ENCODE results near the gene ROBO2.

DNA sequence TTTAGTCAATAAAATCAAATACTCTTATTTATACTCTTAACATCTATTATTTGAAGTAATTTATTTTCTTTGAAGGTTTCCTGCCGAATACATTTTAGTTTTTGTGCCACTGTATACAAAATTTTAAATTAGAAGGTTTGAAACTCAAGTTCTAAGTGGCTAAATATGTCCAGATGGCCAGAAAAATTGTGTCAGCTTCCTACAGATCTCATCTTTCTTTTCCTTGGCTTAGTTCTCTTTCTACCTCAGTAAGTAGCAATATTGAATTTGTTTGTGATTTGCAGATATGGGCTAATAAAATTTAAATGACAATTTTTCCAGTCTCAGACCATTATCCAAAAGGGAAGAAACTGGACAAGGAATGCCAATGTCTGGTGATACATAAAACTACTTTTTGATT is 452.1 kb downstream of the ROBO2 start:
- TF ChIP-seq POLR2A (IDR thresholded peaks at IDR 0.05; ENCODE audit: low read length) = no peak
- TF ChIP-seq MYC (IDR thresholded peaks at IDR 0.05; ENCODE audit: borderline replicate concordance, low read length) = no peak
- TF ChIP-seq, protein P1, sequence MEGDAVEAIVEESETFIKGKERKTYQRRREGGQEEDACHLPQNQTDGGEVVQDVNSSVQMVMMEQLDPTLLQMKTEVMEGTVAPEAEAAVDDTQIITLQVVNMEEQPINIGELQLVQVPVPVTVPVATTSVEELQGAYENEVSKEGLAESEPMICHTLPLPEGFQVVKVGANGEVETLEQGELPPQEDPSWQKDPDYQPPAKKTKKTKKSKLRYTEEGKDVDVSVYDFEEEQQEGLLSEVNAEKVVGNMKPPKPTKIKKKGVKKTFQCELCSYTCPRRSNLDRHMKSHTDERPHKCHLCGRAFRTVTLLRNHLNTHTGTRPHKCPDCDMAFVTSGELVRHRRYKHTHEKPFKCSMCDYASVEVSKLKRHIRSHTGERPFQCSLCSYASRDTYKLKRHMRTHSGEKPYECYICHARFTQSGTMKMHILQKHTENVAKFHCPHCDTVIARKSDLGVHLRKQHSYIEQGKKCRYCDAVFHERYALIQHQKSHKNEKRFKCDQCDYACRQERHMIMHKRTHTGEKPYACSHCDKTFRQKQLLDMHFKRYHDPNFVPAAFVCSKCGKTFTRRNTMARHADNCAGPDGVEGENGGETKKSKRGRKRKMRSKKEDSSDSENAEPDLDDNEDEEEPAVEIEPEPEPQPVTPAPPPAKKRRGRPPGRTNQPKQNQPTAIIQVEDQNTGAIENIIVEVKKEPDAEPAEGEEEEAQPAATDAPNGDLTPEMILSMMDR (IDR thresholded peaks at IDR 0.05) = no peak
- TF ChIP-seq, protein P2, sequence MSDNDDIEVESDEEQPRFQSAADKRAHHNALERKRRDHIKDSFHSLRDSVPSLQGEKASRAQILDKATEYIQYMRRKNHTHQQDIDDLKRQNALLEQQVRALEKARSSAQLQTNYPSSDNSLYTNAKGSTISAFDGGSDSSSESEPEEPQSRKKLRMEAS (IDR thresholded peaks at IDR 0.05) = no peak
- TF ChIP-seq POLR2AphosphoS2 (conservative IDR thresholded peaks at IDR 0.05; ENCODE audit: low read length) = no peak
- TF ChIP-seq RFX5 (IDR thresholded peaks at IDR 0.05) = no peak
- no peak for TF ChIP-seq CHD2 (IDR thresholded peaks at IDR 0.05; ENCODE audit: low read length, partially characterized antibody)
- no peak for TF ChIP-seq HOXB13 (CRISPR knock-in tag; IDR thresholded peaks at IDR 0.05; ENCODE audit: low read depth)
- TF ChIP-seq ZNF302 (CRISPR knock-in tag; IDR thresholded peaks at IDR 0.05) = no peak
- TF ChIP-seq RAD21 (conservative IDR thresholded peaks at IDR 0.05 in 1 of 2, IDR thresholded peaks at IDR 0.05 in 1 of 2) = no peak
- TF ChIP-seq SREBF2 (IDR thresholded peaks at IDR 0.05) = no peak
- TF ChIP-seq, protein P3, sequence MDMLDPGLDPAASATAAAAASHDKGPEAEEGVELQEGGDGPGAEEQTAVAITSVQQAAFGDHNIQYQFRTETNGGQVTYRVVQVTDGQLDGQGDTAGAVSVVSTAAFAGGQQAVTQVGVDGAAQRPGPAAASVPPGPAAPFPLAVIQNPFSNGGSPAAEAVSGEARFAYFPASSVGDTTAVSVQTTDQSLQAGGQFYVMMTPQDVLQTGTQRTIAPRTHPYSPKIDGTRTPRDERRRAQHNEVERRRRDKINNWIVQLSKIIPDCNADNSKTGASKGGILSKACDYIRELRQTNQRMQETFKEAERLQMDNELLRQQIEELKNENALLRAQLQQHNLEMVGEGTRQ (IDR thresholded peaks at IDR 0.05) = no peak
- no peak for TF ChIP-seq EP300 (IDR thresholded peaks at IDR 0.05)
